Panc1 (cell line): ENCODE results near the gene SLCO4A1. TPM values are rescaled to one million over a fixed set of nuclear protein-coding genes. Genes with fewer than 3 reads are reported as not detected.

ENCODE experiments used
- ATAC-seq: fragments of 200-7000 bp; cut with Tn5 transposase; 2 replicates; pipeline ENCODE4 v1.9.1; 2020; ENCODE audit warnings: mild to moderate bottlenecking, moderate library complexity
- BruUV-seq: library from RNA; stranded (reverse); fragments of 400-500 nt; replicated peaks from 2 replicates; lab custom pipeline; 2021; lab: Mats Ljungman, UMichigan
- CTCF ChIA-PET: fragments of 300-600 bp; sonication (Branson Sonifier 250); formaldehyde crosslinking; loops from one replicate; lab custom pipeline; 2022; ENCODE audit warnings: antibody characterized with exemption; lab: Charles Lee
- POLR2A ChIA-PET: fragments of 300-600 bp; sonication (Branson Sonifier 250); formaldehyde crosslinking; loops from one replicate; lab custom pipeline; 2022; ENCODE audit warnings: antibody characterized with exemption; lab: Charles Lee
- DNase-seq: peaks from one replicate; pipeline ENCODE4 v3.0.0-alpha.2; 2010; ENCODE audit warnings: low read depth, low spot score
- H3K27ac ChIP-seq: 2 replicates; pipeline ENCODE4 v1.5.1; 2011; ENCODE audit warnings: mild to moderate bottlenecking, low read length, inconsistent platforms
- H3K27me3 ChIP-seq: fragments of 200-500 bp; sonication (Bioruptor generic); 2 replicates; pipeline ENCODE4 v1.6.0; 2014; ENCODE audit warnings: low read length, inconsistent platforms; ENCODE audit not compliant: control insufficient read depth, insufficient read depth
- H3K36me3 ChIP-seq: fragments of 200-500 bp; sonication (Bioruptor generic); 2 replicates; pipeline ENCODE4 v1.5.1; 2014; ENCODE audit warnings: inconsistent platforms, mild to moderate bottlenecking, low read length, moderate library complexity; ENCODE audit not compliant: control insufficient read depth, insufficient read depth
- H3K4me1 ChIP-seq: 2 replicates; pipeline ENCODE4 v1.5.1; 2011; ENCODE audit warnings: inconsistent platforms, mild to moderate bottlenecking, low read length, moderate library complexity; ENCODE audit not compliant: control insufficient read depth, insufficient read depth
- H3K4me3 ChIP-seq, 2 experiments: 2 replicates each; pipeline ENCODE4 v1.5.1; 2011 to 2012; ENCODE audit warnings: low read depth in 2 of 2, low read length in 2 of 2, mild to moderate bottlenecking in 2 of 2, inconsistent platforms in 1 of 2, moderate library complexity in 1 of 2
- H3K9me3 ChIP-seq: fragments of 200-500 bp; sonication (Bioruptor generic); 2 replicates; pipeline ENCODE4 v1.5.1; 2014; ENCODE audit warnings: low read depth, mild to moderate bottlenecking, inconsistent platforms, low read length, moderate library complexity; ENCODE audit not compliant: control insufficient read depth, insufficient read depth
- CTCF ChIP-seq: fragments of 450-650 bp; IDR thresholded peaks from 2 replicates; pipeline ENCODE4 v1.5.1; 2017; ENCODE audit warnings: mild to moderate bottlenecking
- POLR2AphosphoS5 ChIP-seq: IDR thresholded peaks from 2 replicates; pipeline ENCODE4 v1.6.1; 2012; ENCODE audit warnings: mild to moderate bottlenecking, low read depth, low read length, moderate library complexity
- SIN3A ChIP-seq: IDR thresholded peaks from 2 replicates; pipeline ENCODE4 v1.6.1; 2012; ENCODE audit warnings: low read depth, mild to moderate bottlenecking, low read length, moderate library complexity, borderline replicate concordance; ENCODE audit not compliant: insufficient read depth
- TCF7L2 ChIP-seq: IDR thresholded peaks from 2 replicates; pipeline ENCODE4 v1.6.1; 2011; ENCODE audit warnings: mild to moderate bottlenecking, low read depth, low read length, inconsistent platforms
- in situ Hi-C: cut with HindIII; loops from 2 replicates; pipeline ENCODE4 v1.10.0; 2016; ENCODE audit warnings: low sequenced_read_pairs, low pct_unique_long_range_greater_than_20kb
- intact Hi-C: fragments of 100-400 bp; cut with micrococcal nuclease; formaldehyde crosslinking; loops from one replicate; pipeline ENCODE4 v1.10.0; 2022; ENCODE audit not compliant: unreplicated experiment
- total RNA-seq: library from RNA; stranded (reverse); gene quantifications from one replicate; pipeline ENCODE4 v1.2.1, GENCODE V29; 2021; ENCODE audit not compliant: unreplicated experiment
- TF ChIP-seq, protein P1 (sequence below), 2 experiments: IDR thresholded peaks; 2 replicates each; pipeline ENCODE4 v1.6.1; 2011 to 2012; ENCODE audit warnings: low read depth in 2 of 2, control low read depth in 1 of 2, low read length in 1 of 2, mild to moderate bottlenecking in 1 of 2, moderate library complexity in 1 of 2; ENCODE audit not compliant: insufficient read depth in 1 of 2

SLCO4A1 gene
- total RNA-seq, 1 experiment from 2014 or later: 167 TPM

- no peak for TF ChIP-seq TCF7L2
- TF ChIP-seq CTCF: no peak
- no peak for TF ChIP-seq SIN3A
- no peak for TF ChIP-seq POLR2AphosphoS5
- TF ChIP-seq, protein P1, sequence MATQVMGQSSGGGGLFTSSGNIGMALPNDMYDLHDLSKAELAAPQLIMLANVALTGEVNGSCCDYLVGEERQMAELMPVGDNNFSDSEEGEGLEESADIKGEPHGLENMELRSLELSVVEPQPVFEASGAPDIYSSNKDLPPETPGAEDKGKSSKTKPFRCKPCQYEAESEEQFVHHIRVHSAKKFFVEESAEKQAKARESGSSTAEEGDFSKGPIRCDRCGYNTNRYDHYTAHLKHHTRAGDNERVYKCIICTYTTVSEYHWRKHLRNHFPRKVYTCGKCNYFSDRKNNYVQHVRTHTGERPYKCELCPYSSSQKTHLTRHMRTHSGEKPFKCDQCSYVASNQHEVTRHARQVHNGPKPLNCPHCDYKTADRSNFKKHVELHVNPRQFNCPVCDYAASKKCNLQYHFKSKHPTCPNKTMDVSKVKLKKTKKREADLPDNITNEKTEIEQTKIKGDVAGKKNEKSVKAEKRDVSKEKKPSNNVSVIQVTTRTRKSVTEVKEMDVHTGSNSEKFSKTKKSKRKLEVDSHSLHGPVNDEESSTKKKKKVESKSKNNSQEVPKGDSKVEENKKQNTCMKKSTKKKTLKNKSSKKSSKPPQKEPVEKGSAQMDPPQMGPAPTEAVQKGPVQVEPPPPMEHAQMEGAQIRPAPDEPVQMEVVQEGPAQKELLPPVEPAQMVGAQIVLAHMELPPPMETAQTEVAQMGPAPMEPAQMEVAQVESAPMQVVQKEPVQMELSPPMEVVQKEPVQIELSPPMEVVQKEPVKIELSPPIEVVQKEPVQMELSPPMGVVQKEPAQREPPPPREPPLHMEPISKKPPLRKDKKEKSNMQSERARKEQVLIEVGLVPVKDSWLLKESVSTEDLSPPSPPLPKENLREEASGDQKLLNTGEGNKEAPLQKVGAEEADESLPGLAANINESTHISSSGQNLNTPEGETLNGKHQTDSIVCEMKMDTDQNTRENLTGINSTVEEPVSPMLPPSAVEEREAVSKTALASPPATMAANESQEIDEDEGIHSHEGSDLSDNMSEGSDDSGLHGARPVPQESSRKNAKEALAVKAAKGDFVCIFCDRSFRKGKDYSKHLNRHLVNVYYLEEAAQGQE (IDR thresholded peaks at IDR 0.05; ENCODE audit: insufficient read depth in 1 of 2, low read depth in 2 of 2, low read length in 1 of 2): no peak
- no peak for DNase-seq
- no TSS peak for BruUV-seq
- in situ Hi-C loops (no loop called here), intact Hi-C loops (no loop called here)
- no peak overlapping the region for H3K4me3 ChIP-seq
- H3K36me3 ChIP-seq: no peaks in the 10 kb centered on the region
- no peaks in the 10 kb centered on the region for H3K27me3 ChIP-seq
- POLR2A ChIA-PET: no interaction called here
- H3K9me3 ChIP-seq: no peaks in the 10 kb centered on the region
- CTCF ChIA-PET: no interaction called here
- H3K4me1 ChIP-seq: peaks cover 10% of the 10 kb centered on the region
- H3K27ac ChIP-seq: no peak overlapping the region
- ATAC-seq: no peak
Observed at GRCh38 chr20:62596486-62596885, 45.8 kb upstream of the SLCO4A1 start.

GRCh38 chr20:62596921-62597320, 45.4 kb upstream of the SLCO4A1 start:
- in situ Hi-C loops: no loop called here
- H3K4me3 ChIP-seq: no peak overlapping the region
- POLR2A ChIA-PET: no interaction called here
- H3K27me3 ChIP-seq: no peaks in the 10 kb centered on the region
- BruUV-seq: no TSS peak
- peak overlapping the region; percentile 67 for H3K27ac ChIP-seq
- intact Hi-C loops: no loop called here
- peaks cover 14% of the 10 kb centered on the region for H3K4me1 ChIP-seq
- no peak for ATAC-seq
- no peak for TF ChIP-seq CTCF
- H3K36me3 ChIP-seq: no peaks in the 10 kb centered on the region
- CTCF ChIA-PET: no interaction called here
- no peak for DNase-seq
- no peaks in the 10 kb centered on the region for H3K9me3 ChIP-seq
